ENCODE data around the gene AGER. TPM values are rescaled to one million over a fixed set of nuclear protein-coding genes. Genes with fewer than 3 reads are reported as not detected.
A peak's percentile ranks its signal among the peaks of the same experiment; 100 is the strongest.

Gene AGER
- total RNA-seq, 1 donor from 2014 or later = 29.9 TPM

GRCh38 chr6:32170294-32170693 is 13.8 kb downstream of the AGER start:
- no peaks in the 10 kb centered on the region for H3K27me3 Mint-ChIP-seq
- no peak overlapping the region for H3K4me3 Mint-ChIP-seq (ENCODE audit: low read depth)
- H3K4me1 Mint-ChIP-seq (ENCODE audit: low read depth) = peaks cover 53% of the 10 kb centered on the region
- no peak for TF ChIP-seq CTCF (IDR thresholded peaks at IDR 0.05; ENCODE audit: unreplicated experiment)
- H3K27ac Mint-ChIP-seq = peak overlapping the region; percentile 88
- no peaks in the 10 kb centered on the region for H3K9me3 Mint-ChIP-seq (ENCODE audit: low read depth)
- no peak for DNase-seq (ENCODE audit: low spot score, unreplicated experiment)
- H3K36me3 Mint-ChIP-seq (ENCODE audit: insufficient read depth) = peaks cover 36% of the 10 kb centered on the region

GRCh38 chr6:32168807-32169591 is 15.1 kb downstream of the AGER start:
- H3K4me3 Mint-ChIP-seq (ENCODE audit: low read depth) = no peak overlapping the region
- peaks cover 45% of the 10 kb centered on the region for H3K4me1 Mint-ChIP-seq (ENCODE audit: low read depth)
- peak overlapping the region; percentile 96 for H3K27ac Mint-ChIP-seq
- H3K27me3 Mint-ChIP-seq = no peaks in the 10 kb centered on the region
- peaks cover 39% of the 10 kb centered on the region for H3K36me3 Mint-ChIP-seq (ENCODE audit: insufficient read depth)
- peak; percentile 7 for TF ChIP-seq CTCF (IDR thresholded peaks at IDR 0.05; ENCODE audit: unreplicated experiment)
- DNase-seq (ENCODE audit: low spot score, unreplicated experiment) = no peak
- no peaks in the 10 kb centered on the region for H3K9me3 Mint-ChIP-seq (ENCODE audit: low read depth)

DNA sequence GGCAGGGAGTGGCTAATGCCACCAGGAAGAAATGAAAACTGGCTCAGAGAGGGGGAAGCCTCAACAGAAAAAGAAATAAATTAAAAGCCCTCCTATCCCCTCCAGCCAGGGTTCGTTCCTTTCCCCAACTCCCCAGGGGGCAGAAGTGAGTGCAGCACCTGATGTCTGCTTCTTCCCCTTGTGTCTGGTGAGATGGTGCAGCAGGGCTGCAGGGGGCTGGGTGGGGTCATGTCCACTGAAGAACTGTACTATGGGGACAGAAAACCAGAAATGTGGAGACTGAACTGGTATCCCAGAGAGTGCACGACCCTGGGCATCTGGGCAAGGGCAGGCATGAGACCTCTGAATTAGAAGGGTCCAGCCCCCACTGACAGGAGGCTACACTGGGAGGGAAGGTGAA is 15.7 kb downstream of the AGER start:
- TF ChIP-seq CTCF (IDR thresholded peaks at IDR 0.05; ENCODE audit: unreplicated experiment) = no peak
- no peaks in the 10 kb centered on the region for H3K9me3 Mint-ChIP-seq (ENCODE audit: low read depth)
- peak overlapping the region; percentile 41 for H3K4me3 Mint-ChIP-seq (ENCODE audit: low read depth)
- peaks cover 41% of the 10 kb centered on the region for H3K4me1 Mint-ChIP-seq (ENCODE audit: low read depth)
- H3K27me3 Mint-ChIP-seq = no peaks in the 10 kb centered on the region
- DNase-seq (ENCODE audit: low spot score, unreplicated experiment) = no peak
- H3K36me3 Mint-ChIP-seq (ENCODE audit: insufficient read depth) = peaks cover 39% of the 10 kb centered on the region
- peak overlapping the region; percentile 96 for H3K27ac Mint-ChIP-seq

- H3K36me3 Mint-ChIP-seq (ENCODE audit: insufficient read depth) = peaks cover 39% of the 10 kb centered on the region
- no peaks in the 10 kb centered on the region for H3K27me3 Mint-ChIP-seq
- no peak for DNase-seq (ENCODE audit: low spot score, unreplicated experiment)
- H3K4me1 Mint-ChIP-seq (ENCODE audit: low read depth) = peaks cover 38% of the 10 kb centered on the region
- H3K27ac Mint-ChIP-seq = peak overlapping the region; percentile 96
- no peaks in the 10 kb centered on the region for H3K9me3 Mint-ChIP-seq (ENCODE audit: low read depth)
- peak overlapping the region; percentile 41 for H3K4me3 Mint-ChIP-seq (ENCODE audit: low read depth)
- TF ChIP-seq CTCF (IDR thresholded peaks at IDR 0.05; ENCODE audit: unreplicated experiment) = no peak
These were observed 16.2 kb downstream of the AGER start for GRCh38 chr6:32167761-32168262.

DNA sequence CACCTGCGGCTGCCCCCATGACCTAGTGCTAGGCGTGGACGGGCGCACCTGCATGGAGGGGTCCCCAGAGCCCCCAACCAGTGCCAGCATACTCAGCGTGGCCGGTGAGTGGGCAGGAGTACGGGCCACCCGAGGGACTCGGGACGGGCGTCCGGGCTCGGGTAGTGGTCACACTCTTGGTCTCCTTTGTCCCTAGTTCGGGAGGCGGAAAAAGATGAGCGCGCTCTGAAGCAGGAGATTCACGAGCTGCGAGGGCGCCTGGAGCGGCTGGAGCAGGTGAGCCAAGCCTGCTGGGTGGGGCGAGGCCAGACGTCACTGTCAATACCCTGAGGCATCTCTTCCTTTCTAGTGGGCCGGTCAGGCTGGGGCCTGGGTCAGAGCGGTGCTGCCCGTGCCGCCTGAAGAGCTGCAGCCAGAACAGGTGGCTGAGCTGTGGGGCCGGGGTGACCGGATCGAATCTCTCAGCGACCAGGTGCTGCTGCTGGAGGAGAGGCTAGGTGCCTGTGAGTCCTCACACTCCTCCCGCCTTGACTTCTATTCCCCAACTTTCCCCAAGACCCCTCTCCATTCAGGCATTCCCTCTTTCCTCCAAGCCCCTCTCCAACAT is 16.8 kb downstream of the AGER start:
- Mint-ChIP-seq H3K9me3 (ENCODE audit: low read depth) (no peaks in the 10 kb centered on the region), H3K36me3 (ENCODE audit: insufficient read depth) (peaks cover 44% of the 10 kb centered on the region), H3K27me3 (no peaks in the 10 kb centered on the region), H3K4me1 (ENCODE audit: low read depth) (peaks cover 35% of the 10 kb centered on the region), H3K4me3 (ENCODE audit: low read depth) (peak overlapping the region; percentile 41), H3K27ac (peak overlapping the region; percentile 96)
- no peak for DNase-seq (ENCODE audit: low spot score, unreplicated experiment)
- no peak for TF ChIP-seq CTCF (IDR thresholded peaks at IDR 0.05; ENCODE audit: unreplicated experiment)

Measured in progenitor cell of endocrine pancreas (in vitro differentiated cells).